Neural cell (in vitro differentiated cells): Measurements from ENCODE around the gene TOP1. TPM values are rescaled to one million over a fixed set of nuclear protein-coding genes. Genes with fewer than 3 reads are reported as not detected.
A peak's percentile ranks its signal among the peaks of the same experiment; 100 is the strongest.

Experiments
- H2AFZ ChIP-seq: fragments of 200-600, 300-800 bp; sonication (generic), shearing (Covaris generic); 2 replicates; pipeline ENCODE4 v1.6.0; 2014; ENCODE audit warnings: low read depth, mild to moderate bottlenecking, antibody characterized with exemption, low read length, moderate library complexity
- H3F3A ChIP-seq: fragments of 200-600 bp; shearing (Covaris generic); 2 replicates; pipeline ENCODE4 v1.6.1; 2016; ENCODE audit warnings: mild to moderate bottlenecking, moderate library complexity, mixed read lengths, antibody characterized with exemption, low read length; ENCODE audit not compliant: insufficient read depth, poor library complexity, severe bottlenecking
- H3K27ac ChIP-seq: fragments of 200-600, 300-800 bp; sonication (generic), shearing (Covaris generic); 2 replicates; pipeline ENCODE4 v1.5.1; 2014; ENCODE audit warnings: mild to moderate bottlenecking, low read length, moderate library complexity
- H3K27me3 ChIP-seq: fragments of 300-800, 200-600 bp; sonication (generic), shearing (Covaris generic); 2 replicates; pipeline ENCODE4 v1.6.0; 2014; ENCODE audit warnings: mild to moderate bottlenecking, low read depth, low read length, moderate library complexity; ENCODE audit not compliant: insufficient read depth
- H3K36me3 ChIP-seq: fragments of 300-800, 200-600 bp; sonication (generic), shearing (Covaris generic); 2 replicates; pipeline ENCODE4 v1.5.1; 2014; ENCODE audit warnings: mild to moderate bottlenecking, antibody characterized with exemption, low read length, moderate library complexity; ENCODE audit not compliant: insufficient read depth
- H3K4me2 ChIP-seq: fragments of 300-800, 200-600 bp; sonication (generic), shearing (Covaris generic); 2 replicates; pipeline ENCODE4 v1.6.0; 2014; ENCODE audit warnings: mild to moderate bottlenecking, low read length
- H3K4me3 ChIP-seq: fragments of 300-800, 200-600 bp; sonication (generic), shearing (Covaris generic); 2 replicates; pipeline ENCODE4 v1.5.1; 2014; ENCODE audit warnings: mild to moderate bottlenecking, low read length, moderate library complexity
- H3K79me2 ChIP-seq: fragments of 200-600 bp; shearing (Covaris generic); replicated peaks from 2 replicates; pipeline ENCODE4 v1.6.0; 2014; ENCODE audit warnings: mild to moderate bottlenecking, low read length, moderate library complexity; ENCODE audit not compliant: insufficient read depth
- H3K9ac ChIP-seq: fragments of 300-800, 200-600 bp; sonication (generic), shearing (Covaris generic); 2 replicates; pipeline ENCODE4 v1.6.1; 2016; ENCODE audit warnings: mild to moderate bottlenecking, low read length, mixed read lengths
- H3K9me2 ChIP-seq: fragments of 200-600 bp; shearing (Covaris generic); 2 replicates; pipeline ENCODE4 v1.6.1; 2016; ENCODE audit warnings: mild to moderate bottlenecking, low read length, mixed read lengths; ENCODE audit not compliant: insufficient read depth
- H3K9me3 ChIP-seq: fragments of 200-600, 300-800 bp; sonication (generic), shearing (Covaris generic); 2 replicates; pipeline ENCODE4 v1.6.1; 2016; ENCODE audit warnings: mild to moderate bottlenecking, mixed run types, low read length, moderate library complexity, mixed read lengths
- H4K20me1 ChIP-seq: fragments of 200-600 bp; shearing (Covaris generic); 2 replicates; pipeline ENCODE4 v1.6.1; 2016; ENCODE audit warnings: mild to moderate bottlenecking, mixed run types; ENCODE audit not compliant: insufficient read depth
- CTCF ChIP-seq: fragments of 450-650 bp; IDR thresholded peaks from 2 replicates; pipeline ENCODE4 v1.5.1; 2014; ENCODE audit warnings: antibody characterized with exemption, mild to moderate bottlenecking, moderate library complexity; ENCODE audit not compliant: poor library complexity, severe bottlenecking
- EP300 ChIP-seq: fragments of 450-650 bp; conservative IDR thresholded peaks from 2 replicates; pipeline ENCODE4 v1.6.1; 2014; ENCODE audit warnings: antibody characterized with exemption, mild to moderate bottlenecking, moderate library complexity; ENCODE audit not compliant: poor library complexity, severe bottlenecking
- EZH2 ChIP-seq: fragments of 200-600, 300-800 bp; shearing (Covaris generic), sonication (generic); IDR thresholded peaks from 2 replicates; pipeline ENCODE4 v1.6.1; 2014; ENCODE audit warnings: antibody characterized with exemption, low read length, borderline replicate concordance, mild to moderate bottlenecking; ENCODE audit not compliant: insufficient read depth, poor library complexity, severe bottlenecking
- MXI1 ChIP-seq: fragments of 450-650 bp; conservative IDR thresholded peaks from 2 replicates; pipeline ENCODE4 v1.6.1; 2014; ENCODE audit warnings: antibody characterized with exemption, mild to moderate bottlenecking; ENCODE audit not compliant: poor library complexity, severe bottlenecking
- POLR2AphosphoS5 ChIP-seq: IDR thresholded peaks from 2 replicates; pipeline ENCODE4 v1.6.1; 2012
- RAD21 ChIP-seq: fragments of 450-650 bp; conservative IDR thresholded peaks from 2 replicates; pipeline ENCODE4 v1.6.1; 2014; ENCODE audit warnings: antibody characterized with exemption, mild to moderate bottlenecking, moderate library complexity
- SMC3 ChIP-seq: fragments of 450-650 bp; conservative IDR thresholded peaks from 2 replicates; pipeline ENCODE4 v1.6.1; 2014; ENCODE audit warnings: antibody characterized with exemption, mild to moderate bottlenecking, moderate library complexity; ENCODE audit not compliant: poor library complexity
- TAF1 ChIP-seq: IDR thresholded peaks from 2 replicates; pipeline ENCODE4 v1.6.1; 2012; ENCODE audit warnings: low read depth
- polyA plus RNA-seq: library from polyadenylated mRNA; depleted of rRNA; stranded (reverse); fragments of >200 nt; gene quantifications from 2 replicates; pipeline ENCODE4 v1.2.3, GENCODE V29; 2014
- TF ChIP-seq, protein P1 (sequence below): IDR thresholded peaks from 2 replicates; pipeline ENCODE4 v1.6.1; 2012; ENCODE audit warnings: borderline replicate concordance

Gene TOP1
- polyA plus RNA-seq, 1 donor from 2014 or later, result 33.2 TPM

DNA sequence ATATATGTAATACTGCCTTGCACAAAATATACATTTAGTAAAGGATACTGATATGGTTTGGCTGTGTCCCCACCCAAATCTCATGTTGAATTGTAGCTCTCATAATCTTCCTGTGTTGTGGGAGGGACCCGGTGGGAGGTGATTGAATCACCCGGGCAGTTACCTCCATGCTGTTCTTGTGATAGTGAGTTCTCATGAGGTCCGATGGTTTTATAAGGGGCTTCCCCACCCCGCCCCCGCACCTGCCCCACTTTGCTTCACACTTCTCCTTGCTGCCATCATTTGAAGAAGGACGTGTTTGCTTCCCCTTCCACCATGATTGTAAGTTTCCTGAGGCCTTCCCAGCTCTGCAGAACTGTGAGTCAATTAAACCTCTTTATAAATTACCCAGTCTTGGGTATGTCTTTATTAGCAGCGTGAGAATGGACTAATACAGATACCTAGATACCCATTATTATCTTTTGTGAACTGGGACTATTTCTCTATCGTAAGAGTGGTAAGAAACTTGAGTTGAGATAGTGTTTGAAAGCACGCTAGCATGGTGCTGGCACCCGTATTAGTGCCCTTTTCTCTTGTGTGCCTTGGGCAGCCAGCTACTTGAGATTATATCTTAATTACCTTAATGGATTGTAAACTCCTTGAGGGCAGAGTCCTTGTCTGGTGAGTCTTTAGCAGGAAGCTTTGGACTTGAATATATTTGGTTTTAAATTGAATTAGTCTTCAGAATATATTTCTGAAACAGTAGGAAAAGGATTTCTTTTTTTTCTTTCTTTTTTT is 25.6 kb downstream of the TOP1 start:
- Histone ChIP-seq H3K4me2 (no peak overlapping the region), H3K9me2 (no peaks in the 10 kb centered on the region), H3K79me2 (peaks cover 70% of the 10 kb centered on the region), H3K27me3 (no peaks in the 10 kb centered on the region), H3K9ac (no peak overlapping the region), H3K36me3 (no peaks in the 10 kb centered on the region), H2AFZ (no peak overlapping the region), H3K27ac (peak overlapping the region; percentile 61), H3K9me3 (no peaks in the 10 kb centered on the region), H4K20me1 (peaks cover under 1% of the 10 kb centered on the region), H3F3A (no peaks in the 10 kb centered on the region), H3K4me3 (peak overlapping the region; percentile 1)
- TF ChIP-seq SMC3 (no peak), EP300 (no peak), CTCF (no peak), TAF1 (no peak), MXI1 (no peak), POLR2AphosphoS5 (no peak), RAD21 (no peak), EZH2 (no peak)
- TF ChIP-seq, protein P1, sequence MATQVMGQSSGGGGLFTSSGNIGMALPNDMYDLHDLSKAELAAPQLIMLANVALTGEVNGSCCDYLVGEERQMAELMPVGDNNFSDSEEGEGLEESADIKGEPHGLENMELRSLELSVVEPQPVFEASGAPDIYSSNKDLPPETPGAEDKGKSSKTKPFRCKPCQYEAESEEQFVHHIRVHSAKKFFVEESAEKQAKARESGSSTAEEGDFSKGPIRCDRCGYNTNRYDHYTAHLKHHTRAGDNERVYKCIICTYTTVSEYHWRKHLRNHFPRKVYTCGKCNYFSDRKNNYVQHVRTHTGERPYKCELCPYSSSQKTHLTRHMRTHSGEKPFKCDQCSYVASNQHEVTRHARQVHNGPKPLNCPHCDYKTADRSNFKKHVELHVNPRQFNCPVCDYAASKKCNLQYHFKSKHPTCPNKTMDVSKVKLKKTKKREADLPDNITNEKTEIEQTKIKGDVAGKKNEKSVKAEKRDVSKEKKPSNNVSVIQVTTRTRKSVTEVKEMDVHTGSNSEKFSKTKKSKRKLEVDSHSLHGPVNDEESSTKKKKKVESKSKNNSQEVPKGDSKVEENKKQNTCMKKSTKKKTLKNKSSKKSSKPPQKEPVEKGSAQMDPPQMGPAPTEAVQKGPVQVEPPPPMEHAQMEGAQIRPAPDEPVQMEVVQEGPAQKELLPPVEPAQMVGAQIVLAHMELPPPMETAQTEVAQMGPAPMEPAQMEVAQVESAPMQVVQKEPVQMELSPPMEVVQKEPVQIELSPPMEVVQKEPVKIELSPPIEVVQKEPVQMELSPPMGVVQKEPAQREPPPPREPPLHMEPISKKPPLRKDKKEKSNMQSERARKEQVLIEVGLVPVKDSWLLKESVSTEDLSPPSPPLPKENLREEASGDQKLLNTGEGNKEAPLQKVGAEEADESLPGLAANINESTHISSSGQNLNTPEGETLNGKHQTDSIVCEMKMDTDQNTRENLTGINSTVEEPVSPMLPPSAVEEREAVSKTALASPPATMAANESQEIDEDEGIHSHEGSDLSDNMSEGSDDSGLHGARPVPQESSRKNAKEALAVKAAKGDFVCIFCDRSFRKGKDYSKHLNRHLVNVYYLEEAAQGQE, result no peak

- Histone ChIP-seq H4K20me1 (no peaks in the 10 kb centered on the region), H3K9ac (no peak overlapping the region), H3K27ac (peak overlapping the region; percentile 61), H3K4me2 (no peak overlapping the region), H2AFZ (no peak overlapping the region), H3K36me3 (no peaks in the 10 kb centered on the region), H3K27me3 (no peaks in the 10 kb centered on the region), H3F3A (no peaks in the 10 kb centered on the region), H3K9me3 (no peaks in the 10 kb centered on the region), H3K79me2 (peaks cover 70% of the 10 kb centered on the region), H3K4me3 (peak overlapping the region; percentile 1), H3K9me2 (no peaks in the 10 kb centered on the region)
- TF ChIP-seq EP300, result peak; percentile 13
- TF ChIP-seq TAF1, result no peak
- peak; percentile 27 for TF ChIP-seq POLR2AphosphoS5
- no peak for TF ChIP-seq SMC3
Measured at GRCh38 chr20:41054847-41055230, 26.2 kb downstream of the TOP1 start.
